AG04449 (cell line): ENCODE results near the gene HMHB1.

Experiments
- CTCF ChIA-PET: fragments of 350-600 bp; formaldehyde crosslinking; extraction: SDS; loops from one replicate; lab custom pipeline; 2021; ENCODE audit warnings: antibody characterized with exemption; lab: Yijun Ruan, JAX
- POLR2A ChIA-PET: fragments of 400-600, 350-600 bp; formaldehyde crosslinking; extraction: SDS; loops from one replicate; lab custom pipeline; 2020; ENCODE audit warnings: antibody characterized with exemption, inconsistent platforms; lab: Yijun Ruan, JAX
- DNase-seq: peaks from one replicate; pipeline ENCODE4 v3.0.0-alpha.2; 2010; ENCODE audit warnings: low read depth, low spot score
- H3K4me3 ChIP-seq: 2 replicates; pipeline ENCODE4 v1.5.1; 2011; ENCODE audit warnings: low read depth, mild to moderate bottlenecking, control low read depth, low read length
- TF ChIP-seq, protein P1 (sequence below): IDR thresholded peaks from one replicate; pipeline ENCODE4 v1.5.1; 2011; ENCODE audit warnings: mild to moderate bottlenecking, moderate library complexity, low read length, control low read depth, inconsistent platforms; ENCODE audit not compliant: insufficient read depth; ENCODE audit errors: missing control alignments

HMHB1 gene

DNA sequence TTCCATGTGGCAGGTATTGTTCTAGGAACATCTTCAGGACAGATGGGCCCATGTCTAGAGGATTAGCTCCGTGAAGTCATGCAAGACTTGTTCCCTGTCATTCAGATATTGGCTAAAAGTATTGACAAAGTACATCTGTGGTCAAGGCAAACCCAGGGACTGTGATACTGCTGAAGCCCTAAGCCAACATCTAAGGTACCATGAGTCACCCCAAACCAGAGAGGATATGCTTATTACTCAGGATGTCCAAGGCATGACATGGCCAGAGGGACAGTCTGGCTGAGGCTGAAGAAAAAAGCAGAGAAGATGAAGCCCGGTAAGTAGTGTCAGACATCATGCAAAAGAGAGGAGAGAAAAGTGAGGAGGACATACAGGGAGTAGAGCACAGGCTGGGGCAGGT is 31.0 kb downstream of the HMHB1 start:
- no peak for DNase-seq
- TF ChIP-seq, protein P1, sequence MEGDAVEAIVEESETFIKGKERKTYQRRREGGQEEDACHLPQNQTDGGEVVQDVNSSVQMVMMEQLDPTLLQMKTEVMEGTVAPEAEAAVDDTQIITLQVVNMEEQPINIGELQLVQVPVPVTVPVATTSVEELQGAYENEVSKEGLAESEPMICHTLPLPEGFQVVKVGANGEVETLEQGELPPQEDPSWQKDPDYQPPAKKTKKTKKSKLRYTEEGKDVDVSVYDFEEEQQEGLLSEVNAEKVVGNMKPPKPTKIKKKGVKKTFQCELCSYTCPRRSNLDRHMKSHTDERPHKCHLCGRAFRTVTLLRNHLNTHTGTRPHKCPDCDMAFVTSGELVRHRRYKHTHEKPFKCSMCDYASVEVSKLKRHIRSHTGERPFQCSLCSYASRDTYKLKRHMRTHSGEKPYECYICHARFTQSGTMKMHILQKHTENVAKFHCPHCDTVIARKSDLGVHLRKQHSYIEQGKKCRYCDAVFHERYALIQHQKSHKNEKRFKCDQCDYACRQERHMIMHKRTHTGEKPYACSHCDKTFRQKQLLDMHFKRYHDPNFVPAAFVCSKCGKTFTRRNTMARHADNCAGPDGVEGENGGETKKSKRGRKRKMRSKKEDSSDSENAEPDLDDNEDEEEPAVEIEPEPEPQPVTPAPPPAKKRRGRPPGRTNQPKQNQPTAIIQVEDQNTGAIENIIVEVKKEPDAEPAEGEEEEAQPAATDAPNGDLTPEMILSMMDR, result no peak
- ChIA-PET POLR2A (no interaction called here), CTCF (no interaction called here)
- no peak overlapping the region for H3K4me3 ChIP-seq

DNA sequence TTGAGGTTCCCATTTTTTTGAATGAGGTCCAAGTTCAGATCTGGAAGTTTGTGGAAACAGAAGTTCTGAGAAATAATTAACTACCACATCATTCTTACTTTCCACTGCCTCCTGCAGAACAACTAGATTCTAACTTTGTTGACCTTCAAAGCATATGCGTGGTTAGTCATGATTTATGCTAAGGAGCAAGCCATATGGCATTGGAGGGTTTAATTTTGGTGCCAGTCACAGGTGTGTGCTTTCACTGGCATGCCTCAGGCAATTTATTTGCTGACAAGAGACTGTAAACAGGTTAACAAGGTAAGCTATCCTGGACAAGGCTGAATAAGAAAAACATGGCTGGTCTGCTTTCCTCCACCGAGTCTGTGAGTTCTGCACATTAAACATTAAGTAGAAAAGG is 31.5 kb downstream of the HMHB1 start:
- DNase-seq, result no peak
- TF ChIP-seq, protein P1, result no peak
- ChIA-PET CTCF (no interaction called here), POLR2A (no interaction called here)
- no peak overlapping the region for H3K4me3 ChIP-seq

DNA sequence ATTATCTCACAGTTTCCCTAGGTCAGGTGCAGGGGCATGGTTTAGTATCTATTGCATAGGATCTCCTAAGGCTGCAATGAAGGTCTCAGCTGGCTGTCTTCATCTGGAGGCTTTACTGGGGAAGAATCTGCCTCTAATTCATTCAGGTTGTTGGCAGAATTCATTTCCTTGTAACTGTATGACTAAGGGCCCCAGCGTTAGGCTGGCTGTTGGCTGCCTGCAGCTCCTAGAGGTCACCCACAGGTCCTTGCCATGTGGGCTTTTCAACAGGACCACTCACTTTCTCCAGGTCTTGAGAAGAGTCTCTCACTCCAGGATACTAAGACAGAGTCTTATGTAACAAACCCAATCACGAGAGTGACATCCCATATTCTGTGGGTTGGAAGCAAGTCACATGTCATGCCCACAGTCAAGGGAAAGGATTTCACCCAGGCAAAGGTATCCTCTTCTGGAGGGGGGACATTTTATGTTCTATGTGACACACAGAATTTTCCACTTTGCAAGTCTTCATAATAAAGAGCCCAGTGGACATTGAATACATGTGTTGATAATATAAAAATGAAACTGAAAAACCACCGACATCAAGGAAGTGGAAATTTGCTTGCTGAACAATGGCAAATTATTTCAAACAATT is 38.2 kb downstream of the HMHB1 start:
- no peak for DNase-seq
- no peak overlapping the region for H3K4me3 ChIP-seq
- POLR2A ChIA-PET, result no interaction called here
- CTCF ChIA-PET, result interaction anchor here (0.7 to 1.2 kb wide), 2 partner anchors 9 to 118 kb away, joined by 3 read pairs; no protein-coding TSS in a partner anchor
- TF ChIP-seq, protein P1, result no peak

DNA sequence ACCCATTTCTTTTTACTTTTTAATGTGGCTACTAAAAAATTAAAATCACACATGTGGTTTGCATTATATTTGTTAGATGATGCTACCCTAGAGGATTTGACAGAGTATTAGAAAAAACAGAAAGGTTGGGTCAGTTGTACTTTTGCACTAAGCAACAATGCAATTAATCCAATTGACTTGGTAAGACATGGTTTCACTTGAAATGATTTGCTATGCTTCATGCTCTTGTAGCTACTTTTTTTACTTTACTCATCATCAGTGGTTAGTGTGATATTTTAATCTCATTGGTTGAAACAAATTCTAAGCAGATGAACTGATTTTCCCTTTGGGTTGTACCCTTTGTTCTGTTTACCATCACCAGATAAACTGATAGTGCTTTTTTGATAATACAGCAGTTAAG is 39.4 kb downstream of the HMHB1 start:
- POLR2A ChIA-PET, result no interaction called here
- no peak overlapping the region for H3K4me3 ChIP-seq
- CTCF ChIA-PET, result no interaction called here
- no peak for DNase-seq
- TF ChIP-seq, protein P1, result no peak

- ChIA-PET CTCF (no interaction called here), POLR2A (no interaction called here)
- H3K4me3 ChIP-seq, result no peak overlapping the region
- TF ChIP-seq, protein P1, result no peak
- DNase-seq, result no peak
These were observed 48.2 kb downstream of the HMHB1 start for GRCh38 chr5:143860211-143860610.

DNA sequence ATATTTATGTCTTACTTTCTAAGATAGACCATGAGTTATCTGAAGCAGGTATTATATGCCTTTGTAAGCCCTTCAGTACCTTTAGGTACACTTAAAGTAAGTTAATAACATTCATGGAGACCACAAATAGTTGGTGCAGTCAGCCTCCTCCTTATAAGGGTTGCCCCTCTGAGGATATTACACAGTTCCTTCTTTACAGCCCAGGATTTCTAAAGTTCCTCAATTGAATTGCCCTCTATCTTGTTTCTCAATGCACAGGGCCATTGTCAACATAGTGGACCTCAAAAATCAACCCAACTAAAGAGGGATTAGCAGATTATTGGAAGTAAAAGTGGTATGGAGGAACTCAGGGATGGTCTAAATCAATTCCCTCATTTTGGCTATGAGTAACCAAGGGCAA is 50.3 kb downstream of the HMHB1 start:
- ChIA-PET CTCF (no interaction called here), POLR2A (no interaction called here)
- no peak for DNase-seq
- TF ChIP-seq, protein P1, result no peak
- no peak overlapping the region for H3K4me3 ChIP-seq
